ENCODE data around the gene PIP5K1A. TPM values are rescaled to one million over a fixed set of nuclear protein-coding genes. Genes with fewer than 3 reads are reported as not detected.

The PIP5K1A gene
- total and polyA plus RNA-seq, 2 of the 8 experiments (the other 6 are each of a cell fraction or from before 2014, with no cell fraction given) = 87.5 to 105 TPM

- Histone ChIP-seq H2BK120ac (replicated peaks; ENCODE audit: low read depth, low read length) (no peak overlapping the region), H3K18ac (ENCODE audit: extremely low read depth, low read length) (no peak overlapping the region), H3K4me3 (ENCODE audit: extremely low read depth in 1 of 4, insufficient read depth in 2 of 4, low read depth in 3 of 4, low read length in 4 of 4) (no peak overlapping the region), H2BK5ac (ENCODE audit: low read depth, low read length) (no peak overlapping the region), H2BK20ac (ENCODE audit: low read length) (no peak overlapping the region), H2AFZ (ENCODE audit: low read length) (no peak overlapping the region), H3K4me2 (ENCODE audit: insufficient read depth in 1 of 2, low read depth in 2 of 2, low read length in 2 of 2) (no peak overlapping the region), H4K20me1 (replicated peaks in 1 of 2; ENCODE audit: control insufficient read depth in 1 of 2, insufficient read depth in 2 of 2, low read length in 2 of 2) (no peaks in the 10 kb centered on the region), H3K79me1 (ENCODE audit: low read depth, low read length) (no peaks in the 10 kb centered on the region), H3K9me3 (ENCODE audit: insufficient read depth in 2 of 2, low read depth in 1 of 2, low read length in 1 of 2) (no peaks in the 10 kb centered on the region), H3K79me2 (ENCODE audit: control insufficient read depth in 1 of 2, insufficient read depth in 2 of 2, low read length in 2 of 2) (peaks cover 12 to 20% of the 10 kb centered on the region in 2 experiments; a peak in 3 of 4 replicates), H2BK15ac (ENCODE audit: low read length) (no peak overlapping the region), H2AK5ac (ENCODE audit: low read depth, low read length) (no peak overlapping the region), H4K8ac (ENCODE audit: extremely low read depth, insufficient read depth, low read length) (no peak overlapping the region), H3K27ac (ENCODE audit: low read depth, low read length) (no peak overlapping the region), H3K27me3 (replicated peaks in 1 of 4; ENCODE audit: control insufficient read depth in 3 of 4, extremely low read depth in 1 of 4, insufficient read depth in 3 of 4, low read length in 3 of 4) (no peaks in the 10 kb centered on the region), H4K5ac (ENCODE audit: insufficient read length, low read depth, low read length) (no peak overlapping the region), H3K56ac (replicated peaks; ENCODE audit: insufficient read length, low read depth, low read length) (no peak overlapping the region), H3K23me2 (ENCODE audit: low read depth, low read length) (peaks cover 6% of the 10 kb centered on the region), H3K4ac (replicated peaks; ENCODE audit: insufficient read length, low read depth, low read length) (no peak overlapping the region), H4K91ac (replicated peaks; ENCODE audit: insufficient read length, low read length) (no peak overlapping the region), H3K9ac (replicated peaks in 1 of 4; ENCODE audit: extremely low read depth in 1 of 4, low read depth in 3 of 4, low read length in 3 of 4) (no peak overlapping the region), H3K4me1 (replicated peaks in 1 of 4; ENCODE audit: control insufficient read depth in 3 of 4, insufficient read depth in 4 of 4, low read length in 3 of 4) (peaks cover 0 to 1% (median 0%) of the 10 kb centered on the region in 4 experiments; a peak in 1 of 7 replicates), H2BK12ac (ENCODE audit: low read depth, low read length) (no peak overlapping the region; the same call in 1 of the 2 replicates), H3K14ac (ENCODE audit: insufficient read length) (no peak overlapping the region), H3K36me3 (ENCODE audit: control insufficient read depth in 2 of 4, insufficient read depth in 4 of 4, low read length in 3 of 4) (peaks cover 9 to 28% (median 20%) of the 10 kb centered on the region in 4 experiments), H3K23ac (ENCODE audit: insufficient read length) (no peak overlapping the region)
- DNase-seq (ENCODE audit: low read depth in 1 of 2, low spot score in 2 of 2) (peak in 1 of 2 experiments; percentile 51), FAIRE-seq (no peak)
- WGBS, 2 experiments (ENCODE audit: extremely low coverage in 1 of 2, insufficient coverage in 1 of 2, insufficient read length in 1 of 2, insufficient replicate concordance in 2 of 2, low coverage in 1 of 2, low lambda C conversion rate in 2 of 2, missing lambda C conversion rate in 1 of 2) = 66% methylated on average over 15 of the region's 16 CpGs; no CpG with 5 or more reads in 1 of the 2 experiments
- TF ChIP-seq RAD21 (IDR thresholded peaks at IDR 0.05 in 1 of 2, conservative IDR thresholded peaks at IDR 0.05 in 1 of 2; ENCODE audit: low read depth in 2 of 2, low read length in 2 of 2) (peak; percentile 53 to 55), CTCF (IDR thresholded peaks at IDR 0.05; ENCODE audit: control extremely low read depth in 1 of 3, insufficient read depth in 1 of 3, low read depth in 1 of 3, low read length in 3 of 3) (peak in 2 of 3 experiments; percentile 56 to 84; a peak in 3 of 4 replicates), TEAD4 (IDR thresholded peaks at IDR 0.05; ENCODE audit: low read depth, low read length) (no peak)
- ChIA-PET POLR2A (ENCODE audit: partially characterized antibody) (interaction anchor here (0.6 to 1.7 kb wide), 7 partner anchors 13 to 186 kb away, joined by 3 to 7 read pairs (median 4); partner anchors contain the start of genes PIP5K1A and ZNF687), CTCF (ENCODE audit: partially characterized antibody) (interaction anchor here (0.6 to 3.5 kb wide), 36 partner anchors 9 to 161 kb away, joined by 3 to 44 read pairs (median 3); partner anchors contain the start of genes TNFAIP8L2 and VPS72)
These were observed 53.5 kb downstream of the PIP5K1A start for GRCh38 chr1:151251656-151252470.

All from H1 (cell line).